GM18909 (cell line): ENCODE measurements around the gene PRSS33.

Experiments
- ATAC-seq: cut with Tn5 transposase; IDR thresholded peaks from one replicate; pipeline ENCODE4 v1.9.1; 2021; ENCODE audit warnings: mild to moderate bottlenecking; ENCODE audit not compliant: unreplicated experiment, poor library complexity

The PRSS33 gene

DNA sequence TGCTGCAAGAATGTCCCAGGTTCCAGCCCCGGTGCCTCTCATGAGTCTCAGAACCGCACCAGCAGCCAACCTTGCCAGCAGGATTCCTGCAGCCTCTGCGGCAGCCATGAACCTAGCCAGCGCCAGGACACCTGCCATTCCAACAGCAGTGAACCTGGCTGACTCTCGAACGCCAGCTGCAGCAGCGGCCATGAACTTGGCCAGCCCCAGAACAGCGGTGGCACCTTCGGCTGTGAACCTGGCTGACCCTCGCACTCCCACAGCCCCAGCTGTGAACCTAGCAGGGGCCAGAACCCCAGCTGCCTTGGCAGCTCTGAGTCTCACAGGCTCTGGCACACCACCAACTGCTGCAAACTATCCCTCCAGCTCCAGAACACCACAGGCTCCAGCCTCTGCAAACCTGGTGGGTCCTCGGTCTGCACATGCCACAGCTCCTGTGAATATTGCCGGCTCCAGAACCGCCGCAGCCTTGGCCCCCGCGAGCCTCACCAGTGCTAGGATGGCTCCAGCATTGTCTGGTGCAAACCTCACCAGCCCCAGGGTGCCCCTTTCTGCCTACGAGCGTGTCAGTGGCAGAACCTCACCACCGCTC lies 20.1 kb downstream of the PRSS33 start:
- no peak for ATAC-seq

- ATAC-seq = no peak
Observed at GRCh38 chr16:2766430-2767139, 20.8 kb downstream of the PRSS33 start.

GRCh38 chr16:2765462-2766404 lies 21.6 kb downstream of the PRSS33 start:
- no peak for ATAC-seq

GRCh38 chr16:2764718-2765117 lies 22.6 kb downstream of the PRSS33 start:
- ATAC-seq = no peak

GRCh38 chr16:2763173-2763572 lies 24.2 kb downstream of the PRSS33 start:
- no peak for ATAC-seq

DNA sequence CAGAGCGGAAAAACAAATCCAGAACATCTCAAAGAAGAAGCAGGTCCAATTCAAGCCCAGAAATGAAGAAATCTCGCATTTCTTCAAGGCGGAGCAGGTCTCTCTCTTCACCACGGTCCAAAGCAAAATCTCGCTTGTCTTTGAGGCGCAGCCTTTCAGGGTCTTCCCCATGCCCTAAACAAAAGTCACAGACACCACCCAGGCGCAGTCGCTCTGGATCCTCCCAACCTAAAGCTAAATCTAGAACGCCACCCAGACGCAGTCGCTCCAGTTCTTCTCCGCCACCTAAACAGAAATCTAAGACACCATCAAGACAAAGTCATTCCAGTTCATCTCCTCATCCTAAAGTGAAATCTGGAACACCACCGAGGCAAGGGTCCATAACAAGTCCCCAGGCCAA lies 24.6 kb downstream of the PRSS33 start:
- no peak for ATAC-seq

GRCh38 chr16:2761886-2762583 lies 25.3 kb downstream of the PRSS33 start:
- no peak for ATAC-seq

DNA sequence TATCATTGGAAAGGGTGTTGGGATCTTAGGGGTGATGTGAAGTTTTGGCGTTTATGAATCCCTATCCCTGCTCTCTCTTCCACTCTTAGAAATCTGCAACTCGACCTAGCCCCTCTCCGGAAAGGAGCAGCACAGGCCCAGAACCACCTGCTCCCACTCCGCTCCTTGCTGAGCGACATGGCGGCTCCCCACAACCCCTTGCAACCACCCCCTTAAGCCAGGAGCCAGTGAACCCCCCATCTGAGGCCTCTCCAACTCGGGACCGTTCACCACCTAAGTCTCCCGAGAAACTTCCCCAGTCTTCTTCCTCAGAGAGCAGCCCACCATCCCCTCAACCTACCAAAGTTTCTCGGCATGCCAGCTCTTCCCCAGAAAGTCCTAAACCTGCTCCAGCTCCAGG lies 25.9 kb downstream of the PRSS33 start:
- ATAC-seq = no peak

GRCh38 chr16:2757344-2757743 lies 30.0 kb downstream of the PRSS33 start:
- ATAC-seq = no peak

GRCh38 chr16:2756288-2757015 lies 30.9 kb downstream of the PRSS33 start:
- ATAC-seq = no peak

DNA sequence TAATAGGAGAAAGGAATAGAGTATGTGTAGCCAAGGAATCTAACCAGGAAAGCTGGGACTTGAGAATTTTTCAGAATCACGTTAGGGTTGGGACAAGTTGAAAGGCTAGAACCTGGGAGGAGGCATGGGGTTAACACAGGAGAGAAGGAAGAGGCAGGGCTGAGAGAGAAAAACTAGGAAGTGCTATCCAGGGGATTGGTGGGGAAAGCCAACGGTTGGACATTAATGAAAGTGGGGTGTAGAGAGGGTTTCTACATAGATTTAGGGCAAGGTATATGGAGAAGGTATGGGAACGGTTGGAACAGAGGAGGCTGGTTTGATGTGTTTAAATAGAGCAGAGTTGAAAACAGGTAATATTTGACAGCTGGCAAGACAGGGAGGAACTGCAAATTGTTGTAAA lies 32.2 kb downstream of the PRSS33 start:
- no peak for ATAC-seq

- ATAC-seq = no peak
Observed at GRCh38 chr16:2753733-2754020, 33.7 kb downstream of the PRSS33 start.

- ATAC-seq = peak; percentile 45
Observed at GRCh38 chr16:2752850-2753732, 34.3 kb downstream of the PRSS33 start.

DNA sequence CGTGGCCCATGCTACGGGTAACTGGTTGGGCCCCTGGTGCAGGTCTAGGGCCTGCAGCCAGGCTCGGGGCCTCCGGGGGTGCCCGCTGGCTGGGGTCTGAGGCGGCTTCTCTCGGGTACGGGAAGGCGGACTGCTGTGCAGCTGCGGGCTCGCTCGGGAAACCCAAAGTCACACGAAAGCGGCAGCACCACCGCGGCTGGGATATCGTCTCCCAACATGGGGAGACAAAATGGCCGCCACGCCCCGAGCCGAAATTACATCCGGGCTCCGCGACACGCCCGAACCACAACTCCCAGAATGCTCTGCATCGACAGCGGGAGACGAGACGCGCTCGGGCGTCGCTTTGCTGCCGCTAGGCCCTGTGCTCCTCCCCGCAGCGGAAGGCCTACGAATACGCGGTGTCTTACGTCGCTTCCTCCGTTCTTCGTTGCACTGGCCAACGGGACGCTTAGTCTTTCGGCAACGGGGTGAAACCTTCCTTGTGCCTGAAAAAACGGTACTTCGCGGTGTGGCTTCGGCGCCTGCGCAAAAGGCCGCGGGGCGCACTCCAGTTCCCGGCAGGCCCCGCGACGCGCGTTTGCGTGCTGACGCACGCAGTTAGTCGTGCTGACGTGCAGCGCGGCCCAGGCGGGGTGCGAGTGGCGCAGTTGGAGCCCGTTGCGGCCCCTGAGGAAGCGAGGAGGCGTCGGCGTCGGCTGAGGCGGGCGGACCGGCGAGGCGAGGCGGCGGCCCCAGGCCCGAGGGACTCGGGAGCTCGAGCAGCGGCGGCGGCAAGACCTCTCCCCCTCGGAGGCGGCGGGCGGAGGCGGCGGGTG lies 35.1 kb downstream of the PRSS33 start, which contains the start of gene SRRM2:
TSS of gene SRRM2 (plus strand) at position 604 of the 815 bp plus-strand sequence. CDS start 3,727 bp downstream, outside the sequence.
- ATAC-seq = peak; percentile 87

- peak; percentile 29 for ATAC-seq
Observed at GRCh38 chr16:2751577-2752034, 35.8 kb downstream of the PRSS33 start.

DNA sequence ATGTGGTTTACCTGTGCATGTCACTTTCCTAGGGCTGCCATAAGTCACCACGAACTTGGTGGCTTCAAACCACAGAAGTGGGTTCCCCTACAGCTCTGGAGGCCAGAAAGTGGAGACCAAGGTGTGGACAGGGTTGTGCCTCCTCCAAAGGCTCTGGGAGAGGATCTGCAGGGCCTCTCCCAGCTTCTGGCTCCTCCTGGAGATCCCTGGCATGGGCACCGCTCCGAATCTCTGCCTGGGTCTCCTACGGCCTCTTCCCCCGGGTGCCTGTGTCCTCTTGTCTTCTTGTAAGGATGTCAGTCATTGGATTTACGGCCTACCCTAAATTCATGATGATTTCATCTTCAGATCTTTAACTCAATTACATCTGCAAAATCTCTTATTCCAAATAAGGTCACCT lies 37.4 kb downstream of the PRSS33 start:
- ATAC-seq = no peak

DNA sequence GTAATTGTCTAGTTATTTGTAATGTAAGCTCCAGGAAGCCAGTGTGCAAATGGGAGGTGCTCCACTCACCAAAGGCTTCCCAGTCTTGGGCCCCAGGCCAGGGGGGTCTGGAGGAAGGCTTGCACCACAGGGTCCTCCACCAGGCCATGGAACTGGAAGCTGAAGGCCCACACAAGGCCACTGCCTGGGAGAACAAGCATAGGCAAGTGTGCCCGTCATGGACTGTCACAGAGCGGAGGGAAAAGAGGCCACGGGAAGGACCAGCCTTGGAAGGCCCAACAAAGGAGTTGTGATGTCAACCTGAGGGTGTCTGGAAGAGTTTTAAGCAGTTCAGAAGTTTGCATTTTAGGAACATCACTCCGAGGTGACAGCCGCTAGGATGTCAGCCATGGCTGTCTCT lies 37.9 kb downstream of the PRSS33 start:
- ATAC-seq = no peak
